NCI-H2196 (cell line): ENCODE results near the gene SORCS2.

Experiments
- DNase-seq: peaks from one replicate; lab custom pipeline; 2025; ENCODE audit not compliant: unreplicated experiment; lab: John Stamatoyannopoulos, UW

Gene SORCS2

DNA sequence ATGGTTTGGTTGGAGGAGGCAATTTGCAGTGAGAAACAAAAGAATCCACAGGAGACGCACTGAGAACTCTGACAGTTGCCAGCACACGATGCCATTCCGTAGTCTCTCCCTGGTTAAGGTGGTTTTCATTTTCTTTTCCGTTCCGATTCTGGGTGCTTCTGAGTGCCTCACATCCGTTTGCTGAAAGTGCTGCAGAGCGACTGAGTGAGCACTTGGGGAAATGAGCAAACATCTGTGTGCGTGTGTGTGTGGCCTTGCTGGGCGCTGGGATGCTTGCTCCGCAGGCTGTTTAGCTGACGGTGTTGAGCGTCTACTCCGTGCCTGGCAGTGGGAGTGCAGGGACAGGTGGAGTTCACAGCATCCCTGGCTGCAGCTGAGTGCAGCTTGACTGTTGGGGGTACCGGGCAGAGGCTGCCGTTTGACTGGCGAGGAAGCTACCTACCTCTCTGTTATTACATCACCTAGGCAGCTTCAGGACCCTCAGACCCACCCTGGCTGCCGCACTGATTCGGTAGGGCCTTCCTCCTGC, 49.3 kb downstream of the SORCS2 start:
- no peak for DNase-seq

DNA sequence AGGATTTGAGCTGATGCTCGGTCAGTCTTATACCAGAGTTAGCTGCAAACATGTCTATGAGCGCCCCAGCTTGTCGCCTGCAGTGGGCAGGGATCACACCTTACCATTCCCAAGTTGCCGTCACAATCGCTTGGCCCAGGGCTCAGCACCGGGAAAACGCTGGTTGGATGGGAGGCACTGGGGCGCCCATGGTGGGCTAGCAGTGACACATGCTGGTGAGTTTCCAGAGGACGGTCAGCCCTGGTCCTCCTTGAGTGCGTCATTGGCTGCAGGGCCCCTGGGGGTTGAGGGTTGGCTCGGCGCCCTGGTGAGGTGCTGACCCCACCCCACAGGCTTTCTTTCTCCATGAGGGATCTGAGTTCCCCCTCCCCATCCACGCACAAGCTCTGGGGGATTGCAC, 50.4 kb downstream of the SORCS2 start:
- DNase-seq, result no peak

- DNase-seq, result no peak
These were observed 51.4 kb downstream of the SORCS2 start for GRCh38 chr4:7243609-7244330.

DNA sequence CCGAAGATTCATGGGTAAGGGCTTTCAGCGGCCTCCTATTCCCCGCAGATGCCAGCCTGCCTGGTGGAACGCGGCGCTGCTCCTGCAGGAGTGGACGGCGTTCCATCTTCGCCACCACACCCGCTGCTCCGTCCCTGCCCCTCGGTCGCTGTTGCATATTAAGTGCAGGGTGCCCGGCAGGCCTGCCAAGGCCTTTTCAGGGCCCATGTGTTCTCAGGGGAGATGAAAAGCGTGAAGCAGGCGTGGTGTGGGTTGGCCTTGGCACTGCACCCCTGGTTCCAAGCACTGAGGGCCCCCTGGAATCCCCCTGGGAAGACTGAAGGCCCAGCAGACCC, 52.0 kb downstream of the SORCS2 start:
- DNase-seq, result no peak

GRCh38 chr4:7244751-7245320, 52.5 kb downstream of the SORCS2 start:
- no peak for DNase-seq

DNA sequence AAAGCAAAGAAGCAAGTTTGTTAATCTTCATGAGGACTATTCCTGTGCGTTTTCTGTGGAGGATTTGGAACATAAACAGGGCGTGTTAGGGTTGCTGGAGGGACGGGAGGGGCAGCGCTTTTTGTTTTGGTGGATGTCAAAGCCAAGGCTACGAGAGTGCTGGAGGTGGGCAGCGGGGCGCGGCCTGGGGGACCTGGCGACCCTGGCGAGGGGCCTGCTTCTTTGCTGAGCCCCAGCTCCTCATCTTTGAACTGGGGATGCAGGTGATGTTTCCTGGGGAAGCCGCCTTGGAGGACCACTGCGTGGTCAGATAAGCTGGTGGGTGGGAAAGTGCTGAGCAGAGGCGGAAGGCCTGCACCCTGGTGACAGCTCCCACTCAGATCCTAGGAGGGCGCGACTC, 55.2 kb downstream of the SORCS2 start:
- DNase-seq, result no peak

DNA sequence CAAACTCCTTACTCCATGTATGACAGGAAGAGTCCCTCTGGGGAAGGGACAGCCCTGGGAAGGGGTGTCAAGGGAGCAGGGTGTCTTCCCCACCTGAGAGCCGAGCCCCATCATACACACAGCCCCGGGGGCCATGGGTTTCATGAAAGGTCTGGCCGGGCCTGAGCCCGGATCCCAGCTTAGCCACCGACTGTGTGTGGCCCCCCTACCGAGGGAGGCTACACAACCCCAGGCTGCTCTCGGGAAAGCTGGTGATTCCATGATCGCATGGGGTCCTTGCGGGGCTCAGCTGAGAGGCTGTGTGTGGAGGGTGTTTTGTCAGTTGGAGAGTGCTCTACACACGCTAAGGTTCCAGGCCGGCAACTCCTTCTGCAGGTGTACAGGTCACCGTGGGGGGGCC, 55.6 kb downstream of the SORCS2 start:
- no peak for DNase-seq

GRCh38 chr4:7248857-7249256, 56.5 kb downstream of the SORCS2 start:
- DNase-seq, result no peak

DNA sequence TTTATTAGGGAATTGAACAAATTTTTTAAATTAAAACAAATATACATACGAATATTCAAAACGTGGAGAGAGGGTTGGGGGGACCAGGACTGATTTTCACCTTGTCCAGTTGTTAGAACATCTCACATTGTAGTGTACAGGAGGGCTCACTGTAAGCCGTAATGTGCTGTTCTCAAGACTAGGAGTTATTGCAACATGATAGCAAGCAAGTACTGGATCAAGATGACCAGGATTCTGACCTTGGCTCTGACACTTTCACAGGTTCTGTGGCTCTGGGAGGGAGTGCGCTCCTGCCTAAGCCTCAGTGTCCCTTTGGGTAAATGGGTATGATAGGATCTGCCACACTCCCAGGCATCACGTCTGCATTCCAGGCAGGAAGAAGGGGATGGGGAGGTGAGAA, 59.0 kb downstream of the SORCS2 start:
- DNase-seq, result no peak

GRCh38 chr4:7252051-7252450, 59.7 kb downstream of the SORCS2 start:
- DNase-seq, result no peak

- DNase-seq, result no peak
These were observed 60.4 kb downstream of the SORCS2 start for GRCh38 chr4:7252510-7253340.

GRCh38 chr4:7253341-7253700, 61.0 kb downstream of the SORCS2 start:
- DNase-seq, result no peak

GRCh38 chr4:7253837-7254236, 61.5 kb downstream of the SORCS2 start:
- no peak for DNase-seq

- no peak for DNase-seq
These were observed 62.6 kb downstream of the SORCS2 start for GRCh38 chr4:7254736-7255487.

- no peak for DNase-seq
These were observed 63.1 kb downstream of the SORCS2 start for GRCh38 chr4:7255488-7255881.

- no peak for DNase-seq
These were observed 63.7 kb downstream of the SORCS2 start for GRCh38 chr4:7255996-7256395.

DNA sequence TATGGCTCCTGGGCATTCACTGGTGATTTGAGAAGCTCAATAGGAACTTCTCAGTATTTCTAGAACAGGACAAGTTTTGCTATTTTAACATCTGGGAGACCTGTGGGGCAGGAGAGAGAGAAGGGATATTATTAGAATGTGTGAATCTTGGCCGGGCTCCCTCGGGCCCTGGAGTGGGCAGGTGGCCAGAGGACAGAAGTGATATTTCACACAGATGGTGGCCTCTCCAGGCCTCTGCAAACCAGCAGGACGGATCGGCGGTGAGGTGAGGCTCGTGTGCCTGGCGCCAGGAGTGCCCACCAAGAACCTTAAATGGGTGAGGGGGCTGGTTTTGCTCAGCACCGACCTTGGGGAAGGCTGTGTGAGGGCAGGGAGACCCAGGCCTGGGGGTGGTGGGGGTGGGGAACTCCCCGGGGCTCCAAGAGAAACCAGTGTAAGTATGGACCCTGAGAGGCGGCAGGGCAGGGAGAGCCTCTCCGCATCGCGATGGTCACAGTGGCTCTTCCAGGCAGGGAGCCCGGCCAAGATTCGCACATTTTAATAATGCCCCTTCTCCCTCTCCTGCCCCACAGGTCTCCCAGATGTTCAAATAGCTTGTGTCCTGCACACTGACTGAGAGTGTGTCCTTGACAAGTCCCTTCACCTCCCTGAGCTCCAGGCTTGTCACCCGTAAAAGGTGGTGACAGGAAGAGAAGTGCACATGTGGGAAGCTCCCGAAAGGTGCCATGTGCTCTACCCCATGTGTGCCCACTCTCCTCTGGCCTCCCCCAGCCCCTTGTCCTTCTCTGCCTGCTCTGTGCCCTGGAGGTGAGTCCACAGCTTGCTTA, 64.9 kb downstream of the SORCS2 start:
- DNase-seq, result peak; percentile 17

DNA sequence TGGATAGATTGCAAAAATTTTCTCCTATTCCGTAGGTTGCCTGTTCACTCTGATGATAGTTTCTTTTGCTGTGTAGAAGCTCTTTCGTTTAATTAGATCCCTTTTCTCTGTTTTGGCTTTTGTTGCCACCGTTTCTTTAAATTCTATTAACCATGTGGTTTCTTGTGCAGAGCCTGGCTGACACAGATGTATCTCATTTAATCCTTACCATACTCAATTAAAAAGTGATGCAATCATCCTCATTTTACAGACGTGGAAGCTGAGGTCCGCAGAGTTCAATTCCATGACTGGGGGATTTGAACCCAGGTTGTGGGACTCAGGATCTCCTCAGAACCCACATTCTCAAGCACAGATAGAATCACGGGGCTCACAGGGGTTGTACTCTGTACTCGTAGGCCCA, 66.7 kb downstream of the SORCS2 start:
- no peak for DNase-seq

DNA sequence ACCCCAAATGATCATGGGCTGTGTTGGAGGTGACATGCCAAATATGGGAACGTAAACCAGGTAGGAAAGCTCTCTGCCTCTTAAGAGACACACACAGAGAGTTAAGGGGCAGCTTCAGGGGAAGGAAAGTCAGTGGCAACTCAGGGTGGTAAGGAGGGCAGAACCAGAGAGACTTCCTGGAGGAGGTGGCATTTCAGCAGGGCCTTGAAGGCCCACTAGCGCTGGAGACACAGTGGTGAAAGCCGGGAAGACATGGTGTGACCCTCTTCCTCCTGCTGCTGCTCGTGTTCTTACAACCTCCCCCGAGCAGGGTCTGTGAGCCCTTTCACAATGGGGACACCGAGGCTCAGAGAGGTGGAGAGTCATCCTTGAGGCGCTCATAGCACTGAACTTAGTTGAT, 68.2 kb downstream of the SORCS2 start:
- no peak for DNase-seq

GRCh38 chr4:7261087-7261486, 68.7 kb downstream of the SORCS2 start:
- no peak for DNase-seq

GRCh38 chr4:7261536-7261935, 69.2 kb downstream of the SORCS2 start:
- DNase-seq, result no peak
